GM10266 (cell line): ENCODE data around the gene PGLYRP3.
A peak's percentile ranks its signal among the peaks of the same experiment; 100 is the strongest.

Experiments
- DNase-seq: peaks from one replicate; pipeline ENCODE4 v3.0.0; 2012; ENCODE audit errors: extremely low spot score
- CTCF ChIP-seq: IDR thresholded peaks from 2 replicates; pipeline ENCODE4 v1.5.1; 2012; ENCODE audit warnings: mild to moderate bottlenecking, low read depth; ENCODE audit not compliant: control insufficient read depth, insufficient read depth; ENCODE audit errors: missing control alignments

The PGLYRP3 gene

GRCh38 chr1:153357853-153358690 is 45.3 kb upstream of the PGLYRP3 start, which contains the start of gene S100A9:
Gene S100A9, plus strand, starts transcription at chr1:153357854. Its CDS starts 430 bp downstream, at chr1:153358284.
- DNase-seq: no peak
- TF ChIP-seq CTCF: no peak

DNA sequence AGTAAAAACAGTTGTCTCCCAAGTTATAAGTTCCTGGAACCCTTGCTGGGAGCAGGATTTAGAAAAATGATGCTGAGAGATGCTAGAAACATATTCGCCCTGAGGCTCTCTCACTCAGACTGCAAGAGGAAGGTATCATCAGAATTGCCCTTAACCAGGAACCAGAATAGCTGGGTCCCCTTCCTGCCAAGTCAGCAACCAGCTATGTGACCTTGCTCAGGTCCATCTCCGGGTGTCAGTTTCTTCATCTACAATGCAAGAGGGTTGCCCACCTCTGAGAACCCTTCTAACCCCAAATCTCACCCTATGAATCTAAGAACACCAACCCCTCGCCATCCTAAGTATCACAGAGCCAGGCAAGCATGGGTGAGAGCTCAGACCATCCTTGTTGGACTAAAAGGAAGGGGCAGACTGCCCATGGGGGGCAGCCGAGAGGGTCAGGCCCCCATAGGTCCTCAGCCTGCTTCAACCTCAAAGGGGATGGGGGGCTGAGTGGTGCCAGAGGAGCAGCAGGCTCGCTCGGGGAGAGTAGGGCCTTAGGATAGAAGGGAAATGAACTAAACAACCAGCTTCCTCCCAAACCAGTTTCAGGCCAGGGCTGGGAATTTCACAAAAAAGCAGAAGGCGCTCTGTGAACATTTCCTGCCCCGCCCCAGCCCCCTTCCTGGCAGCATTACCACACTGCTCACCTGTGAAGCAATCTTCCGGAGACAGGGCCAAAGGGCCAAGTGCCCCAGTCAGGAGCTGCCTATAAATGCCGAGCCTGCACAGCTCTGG is 44.5 kb upstream of the PGLYRP3 start:
- no peak for TF ChIP-seq CTCF
- DNase-seq: no peak

- TF ChIP-seq CTCF: no peak
- no peak for DNase-seq
Measured at GRCh38 chr1:153356392-153357075, 43.8 kb upstream of the PGLYRP3 start.

GRCh38 chr1:153355445-153356071 is 42.8 kb upstream of the PGLYRP3 start:
- DNase-seq: peak; percentile 51
- peak; percentile 74 for TF ChIP-seq CTCF

DNA sequence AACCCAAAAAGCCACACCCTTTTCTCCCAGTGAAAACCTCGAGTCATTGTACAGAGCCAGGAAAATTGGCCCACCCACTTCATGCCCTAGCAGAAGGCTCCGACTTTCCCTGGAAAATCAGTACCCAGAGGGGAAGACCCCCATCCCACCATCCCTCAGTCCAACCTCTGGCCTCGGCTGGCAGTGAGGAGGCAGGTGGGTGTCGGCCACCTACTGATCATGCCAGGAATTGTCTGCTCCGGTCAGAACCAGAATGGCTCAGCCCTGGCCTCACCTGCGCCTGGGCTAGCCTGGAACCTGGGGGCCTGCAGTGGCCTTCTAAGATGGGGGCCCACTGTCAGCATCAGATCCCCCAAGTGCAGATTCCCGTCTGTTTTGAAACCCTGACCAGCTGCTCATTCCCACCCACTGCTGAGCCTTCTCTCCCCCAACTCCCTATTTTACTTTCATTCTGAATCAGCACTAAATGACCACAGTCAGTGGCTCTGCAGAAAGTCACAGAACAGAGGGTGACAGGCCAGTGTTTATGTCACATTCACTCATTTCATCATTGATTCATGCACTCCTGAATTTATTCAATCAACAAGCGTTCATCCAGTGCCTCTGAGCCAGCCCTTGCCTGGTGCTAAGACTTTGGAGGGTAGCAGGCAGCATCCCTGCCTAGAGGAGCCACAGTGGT is 41.9 kb upstream of the PGLYRP3 start:
- no peak for TF ChIP-seq CTCF
- no peak for DNase-seq

DNA sequence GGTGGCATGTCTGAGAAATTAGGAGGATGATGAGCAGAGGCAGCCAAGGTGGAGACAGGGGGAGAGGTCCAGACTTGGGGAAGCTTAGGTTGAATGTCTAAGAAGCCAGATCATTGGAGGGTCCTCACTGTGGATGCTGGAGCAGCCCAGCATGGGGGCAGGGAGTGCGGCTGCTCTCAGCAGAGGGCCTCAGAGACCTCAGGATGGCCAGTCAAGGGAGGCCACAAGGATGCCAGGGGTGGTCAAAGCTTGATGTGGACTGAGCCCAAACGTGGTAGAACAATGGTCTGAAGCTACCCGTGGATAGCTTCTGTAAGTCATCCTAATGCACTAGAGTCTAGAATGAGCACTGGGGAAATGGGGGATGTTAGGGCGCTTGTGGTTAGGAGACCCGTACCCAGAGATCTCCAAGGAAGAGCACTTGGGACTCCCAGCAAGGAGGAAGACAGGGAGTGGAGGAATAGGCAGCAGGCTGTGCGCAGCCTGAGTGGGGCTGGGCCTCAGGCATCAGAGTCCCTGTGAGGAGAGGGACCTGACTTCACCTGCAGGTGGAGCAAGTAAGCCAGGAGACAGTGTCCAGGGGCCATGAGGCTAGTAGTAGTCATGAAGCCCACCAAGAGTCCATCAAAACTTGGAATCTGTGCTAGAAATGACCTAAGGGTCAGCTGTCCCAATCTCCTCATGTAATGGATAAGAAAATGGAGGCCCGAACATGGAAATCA is 40.6 kb upstream of the PGLYRP3 start:
- no peak for DNase-seq
- peak; percentile 57 for TF ChIP-seq CTCF
